Measurements from ENCODE around the gene GABRA5.
A peak's percentile ranks its signal among the peaks of the same experiment; 100 is the strongest.
"Not testable (repeated sequence)": the region's sequence is repeated elsewhere in the genome, so short reads cannot be mapped to it uniquely, and the experiment has no call there.

The GABRA5 gene

GRCh38 chr15:26877831-26878230, 11.0 kb downstream of the GABRA5 start:
- DNase-seq (ENCODE audit: low spot score): no peak

- DNase-seq (ENCODE audit: low spot score): no peak
Measured at GRCh38 chr15:26879706-26880105, 12.8 kb downstream of the GABRA5 start.

DNA sequence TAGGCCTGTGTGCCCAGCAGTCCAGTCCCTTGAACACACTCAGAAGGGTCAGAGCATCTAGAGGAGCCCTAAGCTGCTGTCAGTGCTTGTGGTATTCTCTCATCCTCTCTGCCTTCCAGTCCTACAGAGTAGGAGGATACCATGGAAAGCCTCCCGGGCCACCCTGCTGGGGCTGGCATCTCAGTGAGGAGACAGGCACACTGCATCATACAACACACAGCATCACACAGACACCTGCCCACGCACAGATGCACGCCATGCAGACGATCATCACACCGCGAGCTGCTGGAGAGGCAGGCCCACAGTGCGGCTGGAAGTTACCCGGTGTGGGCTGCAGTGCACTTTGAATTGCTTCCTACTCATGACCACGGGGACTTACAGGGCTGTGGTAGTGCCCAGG, 15.2 kb downstream of the GABRA5 start:
- no peak for DNase-seq (ENCODE audit: low spot score)

- no peak for DNase-seq (ENCODE audit: low spot score)
Measured at GRCh38 chr15:26882616-26883365, 15.9 kb downstream of the GABRA5 start.

DNA sequence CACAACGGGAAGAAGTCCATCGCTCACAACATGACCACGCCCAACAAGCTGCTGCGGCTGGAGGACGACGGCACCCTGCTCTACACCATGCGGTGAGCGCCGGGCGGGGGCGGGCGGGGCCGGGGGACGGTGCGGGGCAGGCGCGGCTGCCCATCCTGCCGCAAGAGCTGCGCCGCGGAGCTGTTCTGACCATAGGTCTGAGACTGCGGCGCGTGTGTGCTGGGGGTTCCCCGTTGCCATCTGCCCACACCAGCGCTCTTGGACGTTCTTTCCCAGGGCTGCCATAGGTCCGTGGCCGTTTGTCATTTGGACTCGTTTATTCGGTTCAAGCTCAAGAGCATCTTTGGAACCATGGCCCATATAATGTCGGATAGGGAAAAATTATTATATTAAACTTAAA, 16.6 kb downstream of the GABRA5 start:
- DNase-seq (ENCODE audit: low spot score): no peak

- DNase-seq (ENCODE audit: low spot score): no peak
Measured at GRCh38 chr15:26886566-26886965, 19.7 kb downstream of the GABRA5 start.

DNA sequence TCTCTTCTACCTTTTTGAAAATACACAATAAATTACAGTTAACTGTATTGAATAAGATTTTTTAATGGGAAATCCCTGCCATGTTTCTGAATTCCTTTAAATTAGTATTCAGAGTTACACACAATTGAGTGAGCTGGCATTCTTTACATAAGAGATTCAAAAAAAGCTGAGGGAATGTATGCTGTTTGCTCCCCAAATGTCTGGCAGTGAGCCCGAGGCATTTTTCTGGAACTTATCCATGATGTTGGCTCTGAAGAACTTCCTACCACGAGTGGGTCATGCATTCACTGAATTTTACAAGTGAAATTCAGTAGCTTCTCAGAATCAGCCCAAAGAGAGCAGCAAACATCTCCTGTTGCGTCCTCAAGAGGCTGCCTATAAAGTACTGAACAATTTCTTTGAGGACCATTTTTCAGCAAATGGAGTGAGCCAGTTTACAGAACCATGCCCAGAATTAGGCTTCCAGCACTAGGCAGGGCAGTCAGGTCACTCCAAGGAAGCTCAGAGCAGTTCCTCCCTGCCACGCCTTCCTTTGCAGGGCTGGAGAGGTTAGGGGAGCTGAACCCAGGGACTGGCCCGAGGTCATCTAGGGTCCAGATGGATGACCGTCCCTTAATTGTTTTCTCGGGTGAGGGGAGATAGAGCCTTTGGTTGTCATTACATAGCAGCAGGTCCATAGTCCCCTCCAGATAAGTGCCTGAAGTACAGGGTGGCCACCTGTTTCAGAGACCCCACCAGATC, 21.2 kb downstream of the GABRA5 start:
- DNase-seq (ENCODE audit: low spot score): no peak

DNA sequence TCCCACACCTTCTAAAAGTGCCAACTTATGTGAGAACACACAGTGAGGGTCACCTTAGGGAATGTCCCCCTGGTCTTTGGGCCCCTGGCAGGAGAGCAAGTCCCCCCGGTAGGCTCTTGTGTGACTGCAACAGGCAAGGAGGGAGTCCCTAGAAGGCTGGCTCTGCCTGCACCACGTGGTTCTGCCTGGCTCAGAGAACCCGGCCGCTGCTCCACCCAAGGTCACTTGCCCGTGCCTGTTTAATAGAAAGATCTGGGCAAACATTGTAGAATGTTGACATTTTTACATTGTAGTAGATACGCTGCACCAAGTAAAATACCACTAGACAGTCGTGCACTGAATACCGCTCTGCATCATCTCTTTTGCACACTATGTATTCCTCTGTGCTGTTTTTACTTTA, 21.9 kb downstream of the GABRA5 start:
- no peak for DNase-seq (ENCODE audit: low spot score)

GRCh38 chr15:26889298-26889898, 22.5 kb downstream of the GABRA5 start:
- DNase-seq (ENCODE audit: low spot score): no peak

GRCh38 chr15:26890451-26890850, 23.6 kb downstream of the GABRA5 start:
- DNase-seq (ENCODE audit: low spot score): no peak

- no peak for DNase-seq (ENCODE audit: low spot score)
Measured at GRCh38 chr15:26890988-26891387, 24.1 kb downstream of the GABRA5 start.

DNA sequence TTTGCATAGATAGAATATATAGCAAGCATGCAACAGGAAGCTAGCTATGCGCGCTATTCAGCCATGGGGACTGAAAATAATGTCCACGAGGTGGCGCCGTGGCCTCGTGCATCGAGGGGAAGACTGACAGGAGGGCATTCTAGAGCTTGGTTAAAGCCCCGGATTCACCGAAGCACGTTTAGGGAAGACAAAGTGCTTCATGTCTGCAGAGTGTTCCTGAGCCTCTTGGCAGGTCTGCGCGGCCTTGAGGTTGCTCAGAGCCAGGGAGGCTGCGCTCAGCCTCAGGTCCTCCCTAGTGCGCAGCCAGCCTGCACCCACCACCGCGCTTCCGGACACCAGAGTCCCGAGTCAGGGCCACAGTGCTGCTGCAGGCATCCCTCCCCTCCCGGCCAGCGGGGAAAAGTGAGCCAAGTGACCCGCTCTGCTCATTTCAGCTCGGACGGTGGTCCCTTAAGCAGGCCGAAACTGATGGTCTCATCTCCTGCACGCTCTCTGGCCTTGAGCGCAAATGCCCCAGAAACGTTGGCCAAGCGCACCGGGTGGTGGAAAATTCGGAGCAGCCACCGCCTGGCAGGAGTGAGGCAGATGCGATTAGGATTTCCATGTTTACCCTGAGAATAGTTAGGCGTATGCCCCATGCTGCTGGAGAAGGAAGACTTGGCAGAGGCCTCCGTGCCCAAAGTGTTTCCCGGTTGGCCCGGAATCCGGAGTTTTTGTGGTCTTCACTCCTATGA, 24.8 kb downstream of the GABRA5 start:
- peak; percentile 48 for DNase-seq (ENCODE audit: low spot score)

- no peak for DNase-seq (ENCODE audit: low spot score)
Measured at GRCh38 chr15:26892182-26892518, 25.3 kb downstream of the GABRA5 start.

DNA sequence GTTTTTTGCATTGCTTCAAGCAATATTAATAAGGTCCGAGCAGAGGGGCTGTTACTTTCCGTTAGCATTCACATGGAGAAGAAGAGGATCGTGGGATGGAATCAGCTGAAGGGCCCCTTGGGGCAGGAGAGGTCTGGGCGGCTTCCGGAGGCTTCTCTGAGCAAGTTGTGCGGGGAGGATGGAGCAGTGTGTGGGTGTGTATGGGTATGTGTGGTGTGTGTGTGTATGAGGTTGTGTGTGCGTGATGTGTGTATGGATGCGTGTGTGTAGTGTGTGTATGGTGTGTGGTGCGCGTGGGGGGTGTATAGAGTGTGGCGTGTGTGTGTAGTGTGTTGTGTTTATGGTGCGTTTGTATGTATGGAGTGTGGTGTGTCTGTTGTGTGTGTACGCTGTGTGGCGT, 25.8 kb downstream of the GABRA5 start:
- no peak for DNase-seq (ENCODE audit: low spot score)

DNA sequence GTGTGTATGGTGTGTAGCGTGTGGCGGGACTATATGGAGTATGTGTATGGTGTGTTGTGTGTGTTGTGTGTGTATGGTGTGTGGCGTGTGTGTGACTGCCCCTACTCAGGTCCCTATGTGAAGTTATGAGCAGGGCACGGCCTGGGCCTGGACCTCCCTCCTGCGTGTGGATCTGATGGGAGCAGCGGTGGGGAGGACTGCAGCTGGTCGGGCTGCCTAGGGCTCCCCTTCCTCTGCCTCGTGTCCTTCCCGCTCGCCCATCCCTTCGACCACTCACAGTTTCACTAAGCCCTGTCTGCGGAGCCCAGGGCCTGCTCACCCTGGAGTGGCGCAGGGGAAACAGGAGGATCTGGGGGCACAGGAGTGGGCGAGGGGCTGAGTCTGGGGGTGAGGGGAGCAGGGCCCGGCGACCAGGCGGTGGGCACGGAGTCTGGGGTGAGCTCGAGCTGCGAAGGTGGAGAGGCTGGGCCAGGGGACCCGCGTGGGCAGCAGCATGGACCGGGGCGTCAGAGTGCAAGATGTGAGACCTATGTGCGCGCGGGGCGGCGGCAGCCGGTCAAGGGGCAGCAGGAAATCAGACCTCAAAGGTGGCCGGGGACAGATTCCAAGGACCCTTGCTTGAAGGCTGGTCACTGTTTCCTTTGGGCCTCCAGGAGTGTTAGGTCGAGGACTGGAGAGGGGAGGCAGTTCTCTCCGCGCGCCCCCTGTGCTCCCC, 26.6 kb downstream of the GABRA5 start:
- DNase-seq (ENCODE audit: low spot score): no peak

- DNase-seq (ENCODE audit: low spot score): no peak
Measured at GRCh38 chr15:26894181-26894580, 27.3 kb downstream of the GABRA5 start.

DNA sequence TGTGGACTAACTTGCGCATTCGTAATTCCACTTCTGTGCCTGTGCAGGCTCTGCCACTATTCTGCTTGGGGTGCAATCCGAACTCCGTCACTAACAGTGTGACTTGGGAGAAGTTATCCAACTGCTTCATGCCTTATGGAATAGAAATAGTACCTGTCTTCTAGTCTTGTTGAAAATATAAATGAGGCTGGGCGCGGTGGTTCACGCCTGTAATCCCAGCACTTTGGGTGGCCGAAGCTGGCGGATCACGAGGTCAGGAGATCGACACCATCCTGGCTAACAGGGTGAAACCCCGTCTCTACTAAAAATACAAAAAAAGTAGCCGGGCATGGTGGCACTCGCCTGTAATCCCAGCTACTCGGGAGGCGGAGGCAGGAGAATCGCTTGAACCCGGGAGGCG, 28.5 kb downstream of the GABRA5 start:
- DNase-seq (ENCODE audit: low spot score): not testable (repeated sequence)

DNA sequence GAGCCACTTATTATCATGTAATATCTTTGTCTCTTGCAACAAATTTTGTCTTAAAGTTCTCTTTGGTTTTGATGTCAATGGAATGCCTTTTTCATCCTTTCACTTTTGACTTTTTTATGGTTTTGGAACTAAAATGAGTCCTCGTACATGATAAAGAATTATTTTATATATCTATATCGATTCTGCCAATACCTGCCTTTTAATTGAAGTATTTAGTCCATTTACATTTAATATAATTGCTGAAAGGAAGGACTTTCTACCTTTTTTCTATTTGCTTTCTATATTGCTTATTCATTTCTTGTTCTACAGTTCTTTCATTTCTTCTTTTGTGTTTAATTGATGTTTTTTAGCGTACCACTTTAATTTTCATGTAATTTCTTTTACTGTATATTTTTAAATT, 32.8 kb downstream of the GABRA5 start:
- DNase-seq (ENCODE audit: low spot score): no peak

DNA sequence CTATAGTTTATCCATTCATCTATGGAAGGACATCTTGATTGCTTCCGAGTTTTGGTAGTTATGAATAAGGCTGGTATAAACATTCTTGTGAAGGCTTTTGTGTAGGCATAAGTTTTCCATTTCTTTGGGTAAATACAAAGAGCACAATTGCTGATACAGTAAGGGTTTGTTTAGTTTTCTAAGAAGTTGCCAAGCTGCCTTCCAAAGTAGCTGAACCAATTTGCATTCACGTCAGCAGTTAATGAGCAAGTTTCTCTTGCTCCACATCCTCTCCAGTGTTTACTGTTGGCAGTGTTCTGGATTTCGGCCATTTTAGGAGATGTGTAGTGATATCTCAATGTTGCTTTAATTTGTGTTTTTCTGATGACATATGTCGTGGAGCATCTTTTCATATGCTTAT, 34.2 kb downstream of the GABRA5 start:
- DNase-seq (ENCODE audit: low spot score): peak; percentile 10

GRCh38 chr15:26910715-26911114, 43.9 kb downstream of the GABRA5 start:
- peak; percentile 35 for DNase-seq (ENCODE audit: low spot score)

DNA sequence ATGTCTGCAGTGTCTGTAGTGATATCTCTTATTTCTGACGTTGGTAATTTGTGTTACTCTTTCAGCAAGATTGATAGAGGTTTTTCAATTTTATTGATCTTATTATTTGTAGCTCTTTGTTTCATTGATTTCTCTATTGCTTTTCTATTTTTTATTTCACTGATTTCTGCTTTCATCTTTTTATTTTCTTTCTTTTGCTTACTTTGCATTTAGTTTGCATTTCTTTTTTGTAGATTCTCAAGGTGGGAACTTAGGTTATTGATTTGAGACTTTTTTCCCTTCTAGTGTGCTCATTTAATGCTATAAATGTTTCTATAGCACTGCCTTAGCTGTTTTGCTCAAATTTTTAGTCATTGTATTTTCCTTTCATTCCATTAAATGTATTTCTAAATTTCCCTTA, 54.6 kb downstream of the GABRA5 start:
- no peak for DNase-seq (ENCODE audit: low spot score)

DNA sequence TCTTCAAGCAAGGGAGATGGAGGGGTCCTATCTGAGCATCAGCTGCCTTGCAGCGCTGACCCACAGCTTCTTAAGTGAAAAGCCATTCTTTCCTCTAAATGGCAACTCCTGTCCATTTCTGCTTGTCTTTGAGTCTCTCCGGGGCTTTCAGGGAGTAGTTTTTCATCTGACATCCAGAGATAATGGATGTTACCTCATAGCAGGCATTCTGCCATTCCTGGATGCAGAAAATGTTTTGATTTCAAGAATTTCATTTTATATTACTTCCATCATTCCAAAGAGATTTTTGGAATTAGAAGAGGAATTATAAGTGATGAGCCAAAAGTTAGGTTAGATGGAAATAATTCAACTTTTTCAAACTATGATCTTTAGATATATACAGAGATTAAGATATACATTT, 59.2 kb downstream of the GABRA5 start:
- no peak for DNase-seq (ENCODE audit: low spot score)
